GM12892 (cell line): ENCODE measurements around the gene TMEM123.

Source experiments
- POLR2A ChIP-seq: IDR thresholded peaks from 2 replicates; pipeline ENCODE4 v1.6.1; 2011; ENCODE audit warnings: low read depth, low read length, control low read depth
- POLR2AphosphoS5 ChIP-seq: IDR thresholded peaks from 2 replicates; pipeline ENCODE4 v1.6.1; 2011; ENCODE audit warnings: low read depth, low read length, control low read depth
- TAF1 ChIP-seq: IDR thresholded peaks from 2 replicates; pipeline ENCODE4 v1.6.1; 2011; ENCODE audit warnings: low read depth, mild to moderate bottlenecking, control low read depth, low read length, borderline replicate concordance

GRCh38 chr11:102482433-102482832 lies 29.9 kb upstream of the TMEM123 start:
- TF ChIP-seq POLR2AphosphoS5 (no peak), POLR2A (no peak), TAF1 (no peak)
